Measurements from ENCODE around the gene CASK.

- TF ChIP-seq, protein P1, sequence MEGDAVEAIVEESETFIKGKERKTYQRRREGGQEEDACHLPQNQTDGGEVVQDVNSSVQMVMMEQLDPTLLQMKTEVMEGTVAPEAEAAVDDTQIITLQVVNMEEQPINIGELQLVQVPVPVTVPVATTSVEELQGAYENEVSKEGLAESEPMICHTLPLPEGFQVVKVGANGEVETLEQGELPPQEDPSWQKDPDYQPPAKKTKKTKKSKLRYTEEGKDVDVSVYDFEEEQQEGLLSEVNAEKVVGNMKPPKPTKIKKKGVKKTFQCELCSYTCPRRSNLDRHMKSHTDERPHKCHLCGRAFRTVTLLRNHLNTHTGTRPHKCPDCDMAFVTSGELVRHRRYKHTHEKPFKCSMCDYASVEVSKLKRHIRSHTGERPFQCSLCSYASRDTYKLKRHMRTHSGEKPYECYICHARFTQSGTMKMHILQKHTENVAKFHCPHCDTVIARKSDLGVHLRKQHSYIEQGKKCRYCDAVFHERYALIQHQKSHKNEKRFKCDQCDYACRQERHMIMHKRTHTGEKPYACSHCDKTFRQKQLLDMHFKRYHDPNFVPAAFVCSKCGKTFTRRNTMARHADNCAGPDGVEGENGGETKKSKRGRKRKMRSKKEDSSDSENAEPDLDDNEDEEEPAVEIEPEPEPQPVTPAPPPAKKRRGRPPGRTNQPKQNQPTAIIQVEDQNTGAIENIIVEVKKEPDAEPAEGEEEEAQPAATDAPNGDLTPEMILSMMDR (IDR thresholded peaks at IDR 0.05): no peak
- TF ChIP-seq POLR2A (IDR thresholded peaks at IDR 0.05): no peak
Observed at GRCh38 chrX:41563876-41564275, 359.5 kb downstream of the CASK start.

All from right lobe of liver (tissue), 4 donors.